ENCODE results near the gene NR3C1.

The NR3C1 gene

GRCh38 chr5:143403593-143404415, at the start of gene NR3C1:
TSS of gene NR3C1 (minus strand) at chr5:143403686. CDS start at chr5:143400839, 2,847 bp downstream.
- H3K9ac ChIP-seq (ENCODE audit: low read depth, low read length) = peak within 1 kb of the TSS; percentile 89
- H3K9me3 ChIP-seq (ENCODE audit: control insufficient read depth, insufficient read depth, low read length) = no peaks in the 10 kb centered on the region
- no peaks in the 10 kb centered on the region for H3K36me3 ChIP-seq (ENCODE audit: insufficient read depth, low read length)
- H3K4me1 ChIP-seq (ENCODE audit: insufficient read depth, low read length) = peaks cover 15% of the 10 kb centered on the region

GRCh38 chr5:143449772-143450171, 46.3 kb upstream of the NR3C1 start:
- Histone ChIP-seq H3K36me3 (ENCODE audit: insufficient read depth, low read length) (no peaks in the 10 kb centered on the region), H3K9ac (ENCODE audit: low read depth, low read length) (no peak overlapping the region), H3K4me1 (ENCODE audit: insufficient read depth, low read length) (0 out of 2 replicates have a peak, but pooled peaks cover 3% of the 10 kb centered on the region), H3K9me3 (ENCODE audit: control insufficient read depth, insufficient read depth, low read length) (no peaks in the 10 kb centered on the region)

- H3K9me3 ChIP-seq (ENCODE audit: control insufficient read depth, insufficient read depth, low read length) = no peaks in the 10 kb centered on the region
- 0 out of 2 replicates have a peak, but pooled peaks cover 3% of the 10 kb centered on the region for H3K4me1 ChIP-seq (ENCODE audit: insufficient read depth, low read length)
- H3K36me3 ChIP-seq (ENCODE audit: insufficient read depth, low read length) = no peaks in the 10 kb centered on the region
- H3K9ac ChIP-seq (ENCODE audit: low read depth, low read length) = no peak overlapping the region
These were observed 45.0 kb upstream of the NR3C1 start for GRCh38 chr5:143448518-143448917.

- Histone ChIP-seq H3K9me3 (ENCODE audit: control insufficient read depth, insufficient read depth, low read length) (no peaks in the 10 kb centered on the region), H3K9ac (ENCODE audit: low read depth, low read length) (no peak overlapping the region), H3K4me1 (ENCODE audit: insufficient read depth, low read length) (0 out of 2 replicates have a peak, but pooled peaks cover 3% of the 10 kb centered on the region), H3K36me3 (ENCODE audit: insufficient read depth, low read length) (no peaks in the 10 kb centered on the region)
These were observed 44.5 kb upstream of the NR3C1 start for GRCh38 chr5:143447983-143448382.

- no peaks in the 10 kb centered on the region for H3K36me3 ChIP-seq (ENCODE audit: insufficient read depth, low read length)
- H3K4me1 ChIP-seq (ENCODE audit: insufficient read depth, low read length) = 0 out of 2 replicates have a peak, but pooled peaks cover 3% of the 10 kb centered on the region
- H3K9me3 ChIP-seq (ENCODE audit: control insufficient read depth, insufficient read depth, low read length) = no peaks in the 10 kb centered on the region
- H3K9ac ChIP-seq (ENCODE audit: low read depth, low read length) = no peak overlapping the region
These were observed 43.2 kb upstream of the NR3C1 start for GRCh38 chr5:143446535-143447226.

- Histone ChIP-seq H3K9me3 (ENCODE audit: control insufficient read depth, insufficient read depth, low read length) (no peaks in the 10 kb centered on the region), H3K9ac (ENCODE audit: low read depth, low read length) (no peak overlapping the region), H3K4me1 (ENCODE audit: insufficient read depth, low read length) (0 out of 2 replicates have a peak, but pooled peaks cover 3% of the 10 kb centered on the region), H3K36me3 (ENCODE audit: insufficient read depth, low read length) (no peaks in the 10 kb centered on the region)
These were observed 42.3 kb upstream of the NR3C1 start for GRCh38 chr5:143445776-143446175.

GRCh38 chr5:143443330-143443729, 39.8 kb upstream of the NR3C1 start:
- Histone ChIP-seq H3K36me3 (ENCODE audit: insufficient read depth, low read length) (no peaks in the 10 kb centered on the region), H3K4me1 (ENCODE audit: insufficient read depth, low read length) (0 out of 2 replicates have a peak, but pooled peaks cover 3% of the 10 kb centered on the region), H3K9ac (ENCODE audit: low read depth, low read length) (no peak overlapping the region), H3K9me3 (ENCODE audit: control insufficient read depth, insufficient read depth, low read length) (no peaks in the 10 kb centered on the region)

GRCh38 chr5:143442385-143442784, 38.9 kb upstream of the NR3C1 start:
- Histone ChIP-seq H3K36me3 (ENCODE audit: insufficient read depth, low read length) (no peaks in the 10 kb centered on the region), H3K4me1 (ENCODE audit: insufficient read depth, low read length) (0 out of 2 replicates have a peak, but pooled peaks cover 3% of the 10 kb centered on the region), H3K9ac (ENCODE audit: low read depth, low read length) (no peak overlapping the region), H3K9me3 (ENCODE audit: control insufficient read depth, insufficient read depth, low read length) (no peaks in the 10 kb centered on the region)

- peaks cover 3% of the 10 kb centered on the region; the same call in 1 of the 2 replicates for H3K4me1 ChIP-seq (ENCODE audit: insufficient read depth, low read length)
- H3K9me3 ChIP-seq (ENCODE audit: control insufficient read depth, insufficient read depth, low read length) = no peaks in the 10 kb centered on the region
- H3K9ac ChIP-seq (ENCODE audit: low read depth, low read length) = no peak overlapping the region
- H3K36me3 ChIP-seq (ENCODE audit: insufficient read depth, low read length) = no peaks in the 10 kb centered on the region
These were observed 37.1 kb upstream of the NR3C1 start for GRCh38 chr5:143440448-143441115.

GRCh38 chr5:143437666-143438273, 34.3 kb upstream of the NR3C1 start:
- no peak overlapping the region for H3K9ac ChIP-seq (ENCODE audit: low read depth, low read length)
- no peaks in the 10 kb centered on the region for H3K9me3 ChIP-seq (ENCODE audit: control insufficient read depth, insufficient read depth, low read length)
- H3K36me3 ChIP-seq (ENCODE audit: insufficient read depth, low read length) = no peaks in the 10 kb centered on the region
- peaks cover 13% of the 10 kb centered on the region for H3K4me1 ChIP-seq (ENCODE audit: insufficient read depth, low read length)

GRCh38 chr5:143436871-143437270, 33.4 kb upstream of the NR3C1 start:
- no peaks in the 10 kb centered on the region for H3K36me3 ChIP-seq (ENCODE audit: insufficient read depth, low read length)
- no peak overlapping the region for H3K9ac ChIP-seq (ENCODE audit: low read depth, low read length)
- no peaks in the 10 kb centered on the region for H3K9me3 ChIP-seq (ENCODE audit: control insufficient read depth, insufficient read depth, low read length)
- H3K4me1 ChIP-seq (ENCODE audit: insufficient read depth, low read length) = peaks cover 13% of the 10 kb centered on the region

GRCh38 chr5:143435210-143435657, 31.7 kb upstream of the NR3C1 start:
- Histone ChIP-seq H3K9ac (ENCODE audit: low read depth, low read length) (no peak overlapping the region), H3K36me3 (ENCODE audit: insufficient read depth, low read length) (no peaks in the 10 kb centered on the region), H3K9me3 (ENCODE audit: control insufficient read depth, insufficient read depth, low read length) (no peaks in the 10 kb centered on the region), H3K4me1 (ENCODE audit: insufficient read depth, low read length) (peaks cover 13% of the 10 kb centered on the region)

GRCh38 chr5:143434261-143435209, 31.0 kb upstream of the NR3C1 start:
- Histone ChIP-seq H3K9me3 (ENCODE audit: control insufficient read depth, insufficient read depth, low read length) (no peaks in the 10 kb centered on the region), H3K9ac (ENCODE audit: low read depth, low read length) (no peak overlapping the region), H3K4me1 (ENCODE audit: insufficient read depth, low read length) (peaks cover 13% of the 10 kb centered on the region), H3K36me3 (ENCODE audit: insufficient read depth, low read length) (no peaks in the 10 kb centered on the region)
